Measurements from ENCODE around the gene ZCCHC8. TPM values are rescaled to one million over a fixed set of nuclear protein-coding genes. Genes with fewer than 3 reads are reported as not detected.
A peak's percentile ranks its signal among the peaks of the same experiment; 100 is the strongest.

ZCCHC8 gene
- total RNA-seq, 2 donors from 2014 or later, result 7.3 to 16.6 TPM

GRCh38 chr12:122520676-122521075, 19.9 kb upstream of the ZCCHC8 start:
- intact Hi-C loops (cut with DNase I), result no loop called here
- Histone ChIP-seq H3K4me3 (no peak overlapping the region), H3K27me3 (no peaks in the 10 kb centered on the region), H3K9me3 (no peaks in the 10 kb centered on the region), H3K36me3 (replicated peaks in 1 of 2; ENCODE audit: insufficient read depth in 1 of 2, low read depth in 2 of 2) (peaks cover 21 to 54% of the 10 kb centered on the region in 2 donors), H3K27ac (no peak overlapping the region), H3K4me1 (peaks cover 35% of the 10 kb centered on the region)
- no peak for TF ChIP-seq POLR2A (IDR thresholded peaks at IDR 0.05)
- no peak for TF ChIP-seq CTCF (IDR thresholded peaks at IDR 0.05)
- DNase-seq, result no peak
- no peak for ATAC-seq
- 87 to 92% methylated on average over 4 of the region's 4 CpGs for WGBS, 2 donors

GRCh38 chr12:122519418-122519817, 18.7 kb upstream of the ZCCHC8 start:
- 76 to 84% methylated on average over 1 of the region's 1 CpG for WGBS, 2 donors
- DNase-seq (no peak), ATAC-seq (no peak)
- peaks cover 28% of the 10 kb centered on the region for H3K4me1 ChIP-seq
- no peak for TF ChIP-seq POLR2A (IDR thresholded peaks at IDR 0.05)
- no peak for TF ChIP-seq CTCF (IDR thresholded peaks at IDR 0.05)
- H3K4me3 ChIP-seq, result no peak overlapping the region
- H3K27me3 ChIP-seq, result no peaks in the 10 kb centered on the region
- intact Hi-C loops (cut with DNase I), result no loop called here
- H3K9me3 ChIP-seq, result no peaks in the 10 kb centered on the region
- no peak overlapping the region for H3K27ac ChIP-seq
- peaks cover 21 to 63% of the 10 kb centered on the region in 2 donors for H3K36me3 ChIP-seq (replicated peaks in 1 of 2; ENCODE audit: insufficient read depth in 1 of 2, low read depth in 2 of 2)

- no peak for ATAC-seq
- no peaks in the 10 kb centered on the region for H3K27me3 ChIP-seq
- intact Hi-C loops (cut with DNase I), result no loop called here
- no peaks in the 10 kb centered on the region for H3K9me3 ChIP-seq
- no peak for DNase-seq
- H3K27ac ChIP-seq, result no peak overlapping the region
- H3K36me3 ChIP-seq (replicated peaks in 1 of 2; ENCODE audit: insufficient read depth in 1 of 2, low read depth in 2 of 2), result peaks cover 21 to 63% of the 10 kb centered on the region in 2 donors
- WGBS, 2 donors, result 91 to 96% methylated on average over 1 of the region's 1 CpG
- peaks cover 22% of the 10 kb centered on the region for H3K4me1 ChIP-seq
- TF ChIP-seq POLR2A (IDR thresholded peaks at IDR 0.05) (no peak), CTCF (IDR thresholded peaks at IDR 0.05) (no peak)
- no peak overlapping the region for H3K4me3 ChIP-seq
Measured at GRCh38 chr12:122518908-122519307, 18.2 kb upstream of the ZCCHC8 start.

GRCh38 chr12:122517877-122518276, 17.1 kb upstream of the ZCCHC8 start:
- Histone ChIP-seq H3K36me3 (replicated peaks in 1 of 2; ENCODE audit: insufficient read depth in 1 of 2, low read depth in 2 of 2) (peaks cover 21 to 69% of the 10 kb centered on the region in 2 donors), H3K4me1 (peaks cover 12% of the 10 kb centered on the region), H3K27ac (no peak overlapping the region), H3K9me3 (no peaks in the 10 kb centered on the region), H3K4me3 (no peak overlapping the region), H3K27me3 (no peaks in the 10 kb centered on the region)
- intact Hi-C loops (cut with DNase I), result no loop called here
- DNase-seq (no peak), ATAC-seq (peak; percentile 15)
- WGBS, 2 donors, result 49 to 61% methylated on average over 4 to 5 of the region's 5 CpGs
- no peak for TF ChIP-seq POLR2A (IDR thresholded peaks at IDR 0.05)
- no peak for TF ChIP-seq CTCF (IDR thresholded peaks at IDR 0.05)

GRCh38 chr12:122516544-122517361, 16.0 kb upstream of the ZCCHC8 start:
- 85 to 91% methylated on average over 13 of the region's 13 CpGs for WGBS, 2 donors

More at GRCh38 chr12:122516544-122517361, 16.0 kb upstream of the ZCCHC8 start:
- Histone ChIP-seq H3K4me1 (peaks cover under 1% of the 10 kb centered on the region), H3K36me3 (replicated peaks in 1 of 2; ENCODE audit: insufficient read depth in 1 of 2, low read depth in 2 of 2) (peaks cover 25 to 70% of the 10 kb centered on the region in 2 donors), H3K27ac (no peak overlapping the region), H3K9me3 (no peaks in the 10 kb centered on the region), H3K27me3 (no peaks in the 10 kb centered on the region), H3K4me3 (no peak overlapping the region)
- DNase-seq (no peak), ATAC-seq (no peak)
- no peak for TF ChIP-seq POLR2A (IDR thresholded peaks at IDR 0.05)
- TF ChIP-seq CTCF (IDR thresholded peaks at IDR 0.05), result no peak
- intact Hi-C loops (cut with DNase I), result no loop called here
